Measurements from ENCODE around the gene LSAMP.

DNA sequence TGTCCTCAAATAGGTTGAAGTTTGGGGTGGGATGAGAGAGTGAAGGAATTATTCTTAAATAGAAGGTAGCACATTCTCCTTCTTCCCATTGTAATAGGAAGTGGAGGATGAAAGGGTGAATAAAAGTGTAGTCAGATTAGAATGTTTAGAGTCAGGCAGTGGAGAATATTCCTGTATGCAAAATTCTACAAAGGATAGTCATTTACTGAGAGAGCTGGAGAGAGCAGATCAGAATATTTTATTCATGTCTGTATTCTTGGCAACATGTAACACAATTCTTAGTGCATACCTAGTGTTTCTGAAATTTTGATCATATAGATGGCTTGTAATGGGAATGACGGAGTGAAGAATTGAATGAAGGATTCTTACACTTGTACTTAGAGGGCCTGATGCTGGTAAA lies 139.1 kb downstream of the LSAMP start:
- no peak for TF ChIP-seq EZH2 (IDR thresholded peaks at IDR 0.05; ENCODE audit: low read depth)
- TF ChIP-seq, protein P1, sequence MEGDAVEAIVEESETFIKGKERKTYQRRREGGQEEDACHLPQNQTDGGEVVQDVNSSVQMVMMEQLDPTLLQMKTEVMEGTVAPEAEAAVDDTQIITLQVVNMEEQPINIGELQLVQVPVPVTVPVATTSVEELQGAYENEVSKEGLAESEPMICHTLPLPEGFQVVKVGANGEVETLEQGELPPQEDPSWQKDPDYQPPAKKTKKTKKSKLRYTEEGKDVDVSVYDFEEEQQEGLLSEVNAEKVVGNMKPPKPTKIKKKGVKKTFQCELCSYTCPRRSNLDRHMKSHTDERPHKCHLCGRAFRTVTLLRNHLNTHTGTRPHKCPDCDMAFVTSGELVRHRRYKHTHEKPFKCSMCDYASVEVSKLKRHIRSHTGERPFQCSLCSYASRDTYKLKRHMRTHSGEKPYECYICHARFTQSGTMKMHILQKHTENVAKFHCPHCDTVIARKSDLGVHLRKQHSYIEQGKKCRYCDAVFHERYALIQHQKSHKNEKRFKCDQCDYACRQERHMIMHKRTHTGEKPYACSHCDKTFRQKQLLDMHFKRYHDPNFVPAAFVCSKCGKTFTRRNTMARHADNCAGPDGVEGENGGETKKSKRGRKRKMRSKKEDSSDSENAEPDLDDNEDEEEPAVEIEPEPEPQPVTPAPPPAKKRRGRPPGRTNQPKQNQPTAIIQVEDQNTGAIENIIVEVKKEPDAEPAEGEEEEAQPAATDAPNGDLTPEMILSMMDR (conservative IDR thresholded peaks at IDR 0.05), result no peak

All from PC-9 (cell line).